ENCODE data around the gene AURKAIP1. TPM values are rescaled to one million over a fixed set of nuclear protein-coding genes. Genes with fewer than 3 reads are reported as not detected.
"Not testable (repeated sequence)": the region's sequence is repeated elsewhere in the genome, so short reads cannot be mapped to it uniquely, and the experiment has no call there.

AURKAIP1 gene
- polyA plus RNA-seq, 2 of the 4 experiments (the other 2 are of a cell fraction): 62.0 to 102 TPM

DNA sequence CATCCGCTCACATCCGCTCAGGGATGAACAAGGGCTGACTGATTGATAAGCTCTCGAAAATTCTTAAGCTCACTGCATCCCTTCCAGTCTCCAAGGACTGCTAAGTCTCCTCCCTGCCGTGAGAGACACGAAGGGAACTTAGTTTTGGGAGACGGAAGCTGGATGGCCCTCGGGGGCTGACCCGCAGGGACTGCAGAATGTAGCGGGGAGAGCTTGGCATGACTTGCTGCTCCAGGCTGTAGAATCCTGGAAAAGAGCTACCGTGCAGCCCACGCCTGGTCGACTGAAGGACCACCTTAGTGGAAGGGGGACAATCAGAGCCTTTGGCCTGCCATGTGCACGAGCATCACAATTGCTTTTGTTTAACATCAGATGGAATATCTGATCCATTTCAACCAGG, 40.7 kb upstream of the AURKAIP1 start (continued):
- TF ChIP-seq, protein P1, sequence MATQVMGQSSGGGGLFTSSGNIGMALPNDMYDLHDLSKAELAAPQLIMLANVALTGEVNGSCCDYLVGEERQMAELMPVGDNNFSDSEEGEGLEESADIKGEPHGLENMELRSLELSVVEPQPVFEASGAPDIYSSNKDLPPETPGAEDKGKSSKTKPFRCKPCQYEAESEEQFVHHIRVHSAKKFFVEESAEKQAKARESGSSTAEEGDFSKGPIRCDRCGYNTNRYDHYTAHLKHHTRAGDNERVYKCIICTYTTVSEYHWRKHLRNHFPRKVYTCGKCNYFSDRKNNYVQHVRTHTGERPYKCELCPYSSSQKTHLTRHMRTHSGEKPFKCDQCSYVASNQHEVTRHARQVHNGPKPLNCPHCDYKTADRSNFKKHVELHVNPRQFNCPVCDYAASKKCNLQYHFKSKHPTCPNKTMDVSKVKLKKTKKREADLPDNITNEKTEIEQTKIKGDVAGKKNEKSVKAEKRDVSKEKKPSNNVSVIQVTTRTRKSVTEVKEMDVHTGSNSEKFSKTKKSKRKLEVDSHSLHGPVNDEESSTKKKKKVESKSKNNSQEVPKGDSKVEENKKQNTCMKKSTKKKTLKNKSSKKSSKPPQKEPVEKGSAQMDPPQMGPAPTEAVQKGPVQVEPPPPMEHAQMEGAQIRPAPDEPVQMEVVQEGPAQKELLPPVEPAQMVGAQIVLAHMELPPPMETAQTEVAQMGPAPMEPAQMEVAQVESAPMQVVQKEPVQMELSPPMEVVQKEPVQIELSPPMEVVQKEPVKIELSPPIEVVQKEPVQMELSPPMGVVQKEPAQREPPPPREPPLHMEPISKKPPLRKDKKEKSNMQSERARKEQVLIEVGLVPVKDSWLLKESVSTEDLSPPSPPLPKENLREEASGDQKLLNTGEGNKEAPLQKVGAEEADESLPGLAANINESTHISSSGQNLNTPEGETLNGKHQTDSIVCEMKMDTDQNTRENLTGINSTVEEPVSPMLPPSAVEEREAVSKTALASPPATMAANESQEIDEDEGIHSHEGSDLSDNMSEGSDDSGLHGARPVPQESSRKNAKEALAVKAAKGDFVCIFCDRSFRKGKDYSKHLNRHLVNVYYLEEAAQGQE (IDR thresholded peaks at IDR 0.05): no peak

DNA sequence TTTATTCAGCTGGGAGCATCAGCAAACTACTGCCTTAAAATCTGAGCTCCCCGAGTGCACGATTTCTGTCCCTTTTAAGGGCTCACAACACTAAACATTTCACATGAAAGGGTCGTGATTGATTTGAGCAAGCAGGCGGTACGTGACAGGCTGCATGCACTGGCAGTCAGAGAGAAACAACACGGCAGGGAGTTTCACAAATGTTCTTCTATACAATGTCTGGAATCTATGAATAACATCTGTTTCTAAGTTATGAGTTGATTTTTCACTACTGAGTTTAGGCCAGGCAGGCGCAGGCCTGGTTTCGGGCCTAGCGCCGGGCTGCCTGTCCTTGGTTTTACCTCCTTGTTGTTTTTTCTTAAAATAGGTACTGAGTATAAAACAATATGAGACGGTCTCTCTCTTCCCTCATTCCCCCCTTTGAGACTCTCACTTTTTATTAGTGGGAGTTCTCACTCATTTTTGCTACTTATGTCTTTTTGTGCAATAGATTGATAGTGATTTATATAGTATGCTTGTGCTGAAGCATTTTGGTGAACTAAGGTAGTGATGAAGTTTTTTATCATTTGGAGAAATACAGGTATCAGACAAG, 37.4 kb upstream of the AURKAIP1 start:
- H3K27ac ChIP-seq; POLR2A ChIA-PET; H3K4me2 ChIP-seq; FAIRE-seq; ATAC-seq; DNase-seq (ENCODE audit: low read depth in 1 of 2, low spot score in 1 of 2); H3K9me3 ChIP-seq; H3K4me3 ChIP-seq: not testable (repeated sequence)
- 89% methylated on average over 11 of the region's 11 CpGs for WGBS (ENCODE audit: missing lambda C conversion rate)
- CTCF ChIA-PET: interaction anchor here (1.7 to 1.8 kb wide), 2 partner anchors 28 to 93 kb away, joined by 5 to 7 read pairs; no protein-coding TSS in a partner anchor
- H3K4me1 ChIP-seq: peaks cover 14% of the 10 kb centered on the region

DNA sequence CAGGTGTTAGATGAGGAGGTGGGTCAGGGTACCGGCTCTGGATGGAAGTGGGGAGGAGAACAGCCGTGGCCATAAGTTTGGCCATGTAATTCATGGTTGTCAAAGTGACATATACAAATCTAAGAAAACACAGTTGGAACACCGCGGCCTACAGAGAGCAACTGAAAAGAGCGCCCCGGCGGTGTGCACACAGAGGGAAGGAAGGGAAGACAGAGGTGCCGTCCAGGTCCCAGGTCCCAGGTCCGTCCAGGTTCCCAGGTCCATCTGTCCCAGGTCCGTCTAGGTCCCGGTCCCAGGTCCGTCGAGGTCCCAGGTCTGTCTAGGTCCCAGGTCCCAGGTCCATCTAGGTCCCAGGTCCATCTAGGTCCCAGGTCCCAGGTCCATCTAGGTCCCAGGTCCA, 36.6 kb upstream of the AURKAIP1 start:
- DNase-seq (ENCODE audit: low read depth in 1 of 2, low spot score in 1 of 2) (no peak), ATAC-seq (no peak), FAIRE-seq (no peak)
- Histone ChIP-seq H3K4me2 (no peak overlapping the region), H3K27ac (no peak overlapping the region), H3K9me3 (no peaks in the 10 kb centered on the region), H3K4me1 (peaks cover 14% of the 10 kb centered on the region), H3K4me3 (no peak overlapping the region)
- WGBS (ENCODE audit: missing lambda C conversion rate): 94% methylated on average over 11 of the region's 13 CpGs
- ChIA-PET POLR2A (no interaction called here), CTCF (no interaction called here)
- TF ChIP-seq CHD4 (IDR thresholded peaks at IDR 0.05; ENCODE audit: borderline replicate concordance): no peak
- TF ChIP-seq MYC (IDR thresholded peaks at IDR 0.05; ENCODE audit: borderline replicate concordance, low read length): no peak
- TF ChIP-seq, protein P2, sequence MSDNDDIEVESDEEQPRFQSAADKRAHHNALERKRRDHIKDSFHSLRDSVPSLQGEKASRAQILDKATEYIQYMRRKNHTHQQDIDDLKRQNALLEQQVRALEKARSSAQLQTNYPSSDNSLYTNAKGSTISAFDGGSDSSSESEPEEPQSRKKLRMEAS (IDR thresholded peaks at IDR 0.05): no peak
- TF ChIP-seq RNF2 (IDR thresholded peaks at IDR 0.05; ENCODE audit: borderline replicate concordance, low read depth): no peak
- TF ChIP-seq TP53 (CRISPR knock-in tag; IDR thresholded peaks at IDR 0.05): no peak
- TF ChIP-seq RFX5 (IDR thresholded peaks at IDR 0.05): no peak
- TF ChIP-seq EHMT2 (IDR thresholded peaks at IDR 0.05; ENCODE audit: low read depth): no peak
- TF ChIP-seq RARB (CRISPR knock-in tag; IDR thresholded peaks at IDR 0.05): no peak
- no peak for TF ChIP-seq NPAS2 (CRISPR knock-in tag; IDR thresholded peaks at IDR 0.05; ENCODE audit: borderline replicate concordance)
- TF ChIP-seq FOSB (CRISPR knock-in tag; IDR thresholded peaks at IDR 0.05): no peak
- TF ChIP-seq CEBPB (IDR thresholded peaks at IDR 0.05): no peak
- no peak for TF ChIP-seq GATA3 (IDR thresholded peaks at IDR 0.05; ENCODE audit: borderline replicate concordance)

DNA sequence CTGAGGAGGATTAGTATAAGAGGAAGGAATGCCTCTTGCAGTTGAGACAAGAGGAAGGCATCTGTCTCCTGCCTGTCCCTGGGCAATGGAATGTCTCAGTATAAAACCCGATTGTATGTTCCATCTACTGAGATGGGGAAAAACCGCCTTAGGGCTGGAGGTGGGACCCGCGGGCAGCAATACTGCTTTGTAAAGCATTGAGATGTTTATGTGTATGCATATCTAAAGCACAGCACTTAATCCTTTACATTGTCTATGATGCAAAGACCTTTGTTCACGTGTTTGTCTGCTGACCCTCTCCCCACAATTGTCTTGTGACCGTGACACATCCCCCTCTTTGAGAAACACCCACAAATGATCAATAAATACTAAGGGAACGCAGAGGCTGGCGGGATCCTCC, 35.2 kb upstream of the AURKAIP1 start:
- H3K4me3 ChIP-seq; H3K4me2 ChIP-seq; FAIRE-seq; H3K9me3 ChIP-seq; DNase-seq (ENCODE audit: low read depth in 1 of 2, low spot score in 1 of 2); H3K27ac ChIP-seq; ATAC-seq: not testable (repeated sequence)
- H3K4me1 ChIP-seq: peaks cover 22% of the 10 kb centered on the region
- ChIA-PET POLR2A (interaction anchor here (1.1 kb wide), 1 partner anchor 11 kb away, joined by 3 read pairs; the partner anchor contains the start of gene CCNL2), CTCF (interaction anchor here (1.8 kb wide), 1 partner anchor 95 kb away, joined by 5 read pairs; no protein-coding TSS in a partner anchor)
- 78% methylated on average over 8 of the region's 8 CpGs for WGBS (ENCODE audit: missing lambda C conversion rate)
